PFSK-1 (cell line): ENCODE data around the gene SH3BP5.

Experiments used
- POLR2AphosphoS5 ChIP-seq: IDR thresholded peaks from 2 replicates; pipeline ENCODE4 v1.6.1; 2012; ENCODE audit warnings: low read depth, mild to moderate bottlenecking, control low read depth, low read length, moderate library complexity
- TAF1 ChIP-seq: IDR thresholded peaks from 2 replicates; pipeline ENCODE4 v1.6.1; 2012; ENCODE audit warnings: low read length, control low read depth, borderline replicate concordance; ENCODE audit not compliant: insufficient read depth
- TF ChIP-seq, protein P1 (sequence below), 2 experiments: IDR thresholded peaks; 2 replicates each; pipeline versions ENCODE4 v1.6.1 to v1.8.0; 2011 to 2012; ENCODE audit warnings: low read depth in 2 of 2, low read length in 2 of 2, control low read depth in 1 of 2, inconsistent platforms in 1 of 2, mild to moderate bottlenecking in 1 of 2, moderate library complexity in 1 of 2; ENCODE audit not compliant: insufficient read depth in 1 of 2

DNA sequence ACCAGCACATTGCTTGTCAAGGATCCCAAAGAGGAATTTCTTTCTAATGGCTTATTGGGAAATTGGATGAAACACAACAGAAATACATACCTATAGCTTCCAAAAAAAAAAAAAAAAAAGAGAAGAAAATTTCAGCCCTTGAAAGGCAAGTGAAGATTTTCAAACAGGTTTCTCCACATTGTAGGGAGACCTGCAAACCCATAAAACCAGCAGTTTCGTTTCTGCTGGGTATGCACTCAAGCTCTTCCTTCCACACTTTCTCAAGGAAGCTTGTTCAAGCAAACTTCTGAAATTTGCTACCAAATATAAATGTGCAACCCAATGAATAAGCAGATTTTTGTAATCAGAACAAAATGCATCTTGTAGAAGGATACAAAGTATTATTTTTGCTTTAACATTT, 15.9 kb upstream of the SH3BP5 start:
- TF ChIP-seq POLR2AphosphoS5 = no peak
- TF ChIP-seq, protein P1, sequence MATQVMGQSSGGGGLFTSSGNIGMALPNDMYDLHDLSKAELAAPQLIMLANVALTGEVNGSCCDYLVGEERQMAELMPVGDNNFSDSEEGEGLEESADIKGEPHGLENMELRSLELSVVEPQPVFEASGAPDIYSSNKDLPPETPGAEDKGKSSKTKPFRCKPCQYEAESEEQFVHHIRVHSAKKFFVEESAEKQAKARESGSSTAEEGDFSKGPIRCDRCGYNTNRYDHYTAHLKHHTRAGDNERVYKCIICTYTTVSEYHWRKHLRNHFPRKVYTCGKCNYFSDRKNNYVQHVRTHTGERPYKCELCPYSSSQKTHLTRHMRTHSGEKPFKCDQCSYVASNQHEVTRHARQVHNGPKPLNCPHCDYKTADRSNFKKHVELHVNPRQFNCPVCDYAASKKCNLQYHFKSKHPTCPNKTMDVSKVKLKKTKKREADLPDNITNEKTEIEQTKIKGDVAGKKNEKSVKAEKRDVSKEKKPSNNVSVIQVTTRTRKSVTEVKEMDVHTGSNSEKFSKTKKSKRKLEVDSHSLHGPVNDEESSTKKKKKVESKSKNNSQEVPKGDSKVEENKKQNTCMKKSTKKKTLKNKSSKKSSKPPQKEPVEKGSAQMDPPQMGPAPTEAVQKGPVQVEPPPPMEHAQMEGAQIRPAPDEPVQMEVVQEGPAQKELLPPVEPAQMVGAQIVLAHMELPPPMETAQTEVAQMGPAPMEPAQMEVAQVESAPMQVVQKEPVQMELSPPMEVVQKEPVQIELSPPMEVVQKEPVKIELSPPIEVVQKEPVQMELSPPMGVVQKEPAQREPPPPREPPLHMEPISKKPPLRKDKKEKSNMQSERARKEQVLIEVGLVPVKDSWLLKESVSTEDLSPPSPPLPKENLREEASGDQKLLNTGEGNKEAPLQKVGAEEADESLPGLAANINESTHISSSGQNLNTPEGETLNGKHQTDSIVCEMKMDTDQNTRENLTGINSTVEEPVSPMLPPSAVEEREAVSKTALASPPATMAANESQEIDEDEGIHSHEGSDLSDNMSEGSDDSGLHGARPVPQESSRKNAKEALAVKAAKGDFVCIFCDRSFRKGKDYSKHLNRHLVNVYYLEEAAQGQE (IDR thresholded peaks at IDR 0.05; ENCODE audit: insufficient read depth in 1 of 2, low read depth in 2 of 2, low read length in 2 of 2) = no peak
- no peak for TF ChIP-seq TAF1
